SK-N-SH (cell line): ENCODE measurements around the gene BBX. TPM values are rescaled to one million over a fixed set of nuclear protein-coding genes. Genes with fewer than 3 reads are reported as not detected.

Experiments used
- CTCF ChIA-PET: fragments of 300-600, 350-600 bp; formaldehyde crosslinking; extraction: SDS; loops from one replicate; lab custom pipeline; 2021; lab: Yijun Ruan, JAX
- POLR2A ChIA-PET: fragments of 350-600 bp; sonication (Branson Sonifier 250); formaldehyde crosslinking; extraction: SDS; loops from one replicate; lab custom pipeline; 2020; ENCODE audit warnings: antibody characterized with exemption, inconsistent platforms; lab: Yijun Ruan, JAX
- DNase-seq: peaks from one replicate; pipeline ENCODE4 v3.0.0; 2012
- H2AFZ ChIP-seq: fragments of 200-600 bp; sonication (generic); 2 replicates; pipeline ENCODE4 v1.8.1; 2016; ENCODE audit warnings: antibody characterized with exemption, mild to moderate bottlenecking, low read depth
- H3F3A ChIP-seq: fragments of 200-600 bp; sonication (generic); replicated peaks from 2 replicates; pipeline ENCODE3; 2016; ENCODE audit warnings: antibody characterized with exemption, mild to moderate bottlenecking; ENCODE audit not compliant: insufficient read depth
- H3K27ac ChIP-seq, 2 experiments: fragments of 200-500 bp in 1 of 2; fragments of 200-600 bp in 1 of 2; sonication (Bioruptor generic) in 1 of 2; sonication (generic), shearing (Covaris generic) in 1 of 2; 2 replicates each; pipeline versions ENCODE4 v1.5.1 to v1.6.1; 2014 to 2016; ENCODE audit warnings: low read depth in 2 of 2, inconsistent platforms in 1 of 2, low read length in 1 of 2, mild to moderate bottlenecking in 1 of 2, mixed read lengths in 1 of 2
- H3K27me3 ChIP-seq: fragments of 200-600 bp; sonication (generic), shearing (Covaris generic); 2 replicates; pipeline ENCODE4 v1.6.1; 2016; ENCODE audit warnings: mixed run types; ENCODE audit not compliant: insufficient read depth
- H3K36me3 ChIP-seq, 2 experiments: fragments of 200-500 bp in 1 of 2; fragments of 200-600 bp in 1 of 2; sonication (Bioruptor generic) in 1 of 2; sonication (generic) in 1 of 2; replicated peaks in 1 of 2; 2 replicates each; pipeline versions ENCODE3 to v1.5.1; 2014 to 2016; ENCODE audit warnings: low read length in 1 of 2, mild to moderate bottlenecking in 1 of 2; ENCODE audit not compliant: insufficient read depth in 2 of 2, control insufficient read depth in 1 of 2
- H3K4me1 ChIP-seq, 2 experiments: fragments of 200-500 bp in 1 of 2; fragments of 200-600 bp in 1 of 2; sonication (Bioruptor generic) in 1 of 2; sonication (generic), shearing (Covaris generic) in 1 of 2; 2 replicates each; pipeline versions ENCODE4 v1.5.1 to v1.6.1; 2014 to 2016; ENCODE audit warnings: low read depth in 1 of 2, low read length in 1 of 2, mixed run types in 1 of 2; ENCODE audit not compliant: insufficient read depth in 2 of 2, control insufficient read depth in 1 of 2
- H3K4me2 ChIP-seq: fragments of 200-600 bp; sonication (generic), shearing (Covaris generic); 2 replicates; pipeline ENCODE4 v1.6.1; 2017; ENCODE audit warnings: mixed run types
- H3K4me3 ChIP-seq, 2 experiments: fragments of 200-500 bp in 1 of 2; fragments of 200-600 bp in 1 of 2; sonication (Bioruptor generic) in 1 of 2; sonication (generic), shearing (Covaris generic) in 1 of 2; 2 replicates each; pipeline versions ENCODE4 v1.5.1 to v1.8.1; 2014 to 2016; ENCODE audit warnings: low read depth in 2 of 2, inconsistent platforms in 1 of 2, low read length in 1 of 2, mild to moderate bottlenecking in 1 of 2, mixed read lengths in 1 of 2, moderate library complexity in 1 of 2
- H3K79me2 ChIP-seq: fragments of 200-600 bp; sonication (generic); 2 replicates; pipeline ENCODE4 v1.8.1; 2017; ENCODE audit warnings: mild to moderate bottlenecking; ENCODE audit not compliant: insufficient read depth
- H3K9ac ChIP-seq: fragments of 200-600 bp; sonication (generic); 2 replicates; pipeline ENCODE4 v1.6.1; 2017; ENCODE audit warnings: mixed run types
- H3K9me2 ChIP-seq: fragments of 200-600 bp; sonication (generic); 2 replicates; pipeline ENCODE4 v1.6.1; 2017; ENCODE audit warnings: mixed run types
- H3K9me3 ChIP-seq: fragments of 200-600 bp; sonication (generic); 2 replicates; pipeline ENCODE4 v1.6.1; 2017; ENCODE audit warnings: mixed run types, mild to moderate bottlenecking, moderate library complexity
- H4K20me1 ChIP-seq: fragments of 200-600 bp; sonication (generic); 2 replicates; pipeline ENCODE4 v1.6.1; 2017; ENCODE audit warnings: mild to moderate bottlenecking, mixed run types; ENCODE audit not compliant: insufficient read depth
- ELF1 ChIP-seq: IDR thresholded peaks from 2 replicates; pipeline ENCODE4 v1.4.0; 2012
- FOSL2 ChIP-seq: IDR thresholded peaks from 2 replicates; pipeline ENCODE4 v1.4.0; 2012; ENCODE audit warnings: low read depth, mild to moderate bottlenecking, moderate library complexity, borderline replicate concordance
- FOXM1 ChIP-seq: IDR thresholded peaks from 2 replicates; pipeline ENCODE4 v1.4.0; 2012; ENCODE audit warnings: low read depth, mild to moderate bottlenecking
- GABPA ChIP-seq: IDR thresholded peaks from 2 replicates; pipeline ENCODE4 v1.4.0; 2012; ENCODE audit warnings: low read depth, mild to moderate bottlenecking
- JUND ChIP-seq: IDR thresholded peaks from 2 replicates; pipeline ENCODE4 v1.4.0; 2012
- MEF2A ChIP-seq: IDR thresholded peaks from 2 replicates; pipeline ENCODE4 v1.4.0; 2012; ENCODE audit warnings: low read depth, borderline replicate concordance
- MXI1 ChIP-seq: IDR thresholded peaks from 2 replicates; pipeline ENCODE4 v1.6.1; 2012; ENCODE audit warnings: mild to moderate bottlenecking, low read depth, low read length, improper control_type of control experiment
- NFIC ChIP-seq: IDR thresholded peaks from 2 replicates; pipeline ENCODE4 v1.4.0; 2012; ENCODE audit warnings: borderline replicate concordance
- NRF1 ChIP-seq: IDR thresholded peaks from 2 replicates; pipeline ENCODE4 v1.6.1; 2012; ENCODE audit warnings: low read depth, mild to moderate bottlenecking, low read length
- POLR2AphosphoS5 ChIP-seq: IDR thresholded peaks from 2 replicates; pipeline ENCODE4 v1.6.1; 2012; ENCODE audit warnings: low read depth, low read length
- RCOR1 ChIP-seq: fragments of 150-350 bp; IDR thresholded peaks from 2 replicates; pipeline ENCODE4 v1.6.1; 2017; ENCODE audit warnings: antibody characterized with exemption, low read length
- SIN3A ChIP-seq: IDR thresholded peaks from 2 replicates; pipeline ENCODE4 v1.6.1; 2012; ENCODE audit warnings: low read depth, mild to moderate bottlenecking, low read length, moderate library complexity, borderline replicate concordance
- SMC3 ChIP-seq: IDR thresholded peaks from 2 replicates; pipeline ENCODE4 v1.6.1; 2012; ENCODE audit warnings: low read depth, low read length, improper control_type of control experiment
- TEAD4 ChIP-seq: IDR thresholded peaks from 2 replicates; pipeline ENCODE4 v1.4.0; 2012; ENCODE audit warnings: mild to moderate bottlenecking, borderline replicate concordance; ENCODE audit not compliant: insufficient read depth
- YY1 ChIP-seq: IDR thresholded peaks from 2 replicates; pipeline ENCODE4 v1.4.0; 2012; ENCODE audit warnings: low read depth, mild to moderate bottlenecking
- WGBS: methylation state at CpG from one replicate; pipeline ENCODE4 v1.1.6; 2017; ENCODE audit warnings: low lambda C conversion rate; 5-methylcytosine and 5-hydroxymethylcytosine counted together
- polyA plus RNA-seq, 3 experiments: library from polyadenylated mRNA; depleted of rRNA; stranded (reverse); fragments of >200 nt; gene quantifications; 2 replicates each; pipeline ENCODE4 v1.2.3, GENCODE V29; 2012
- TF ChIP-seq, protein P1 (sequence below): IDR thresholded peaks from 2 replicates; pipeline ENCODE4 v1.6.1; 2012; ENCODE audit warnings: mild to moderate bottlenecking, low read depth, low read length, moderate library complexity
- TF ChIP-seq, protein P2 (sequence below): fragments of 150-350 bp; IDR thresholded peaks from 2 replicates; pipeline ENCODE4 v1.6.1; 2016; ENCODE audit warnings: mild to moderate bottlenecking, low read depth, low read length
- TF ChIP-seq, protein P3 (sequence below): fragments of 150-350 bp; IDR thresholded peaks from 2 replicates; pipeline ENCODE4 v1.6.1; 2017; ENCODE audit warnings: antibody characterized with exemption, low read length, low read depth, borderline replicate concordance

BBX gene
- polyA plus RNA-seq, 1 of the 3 experiments (the other 2 are of a cell fraction): 14.2 TPM

DNA sequence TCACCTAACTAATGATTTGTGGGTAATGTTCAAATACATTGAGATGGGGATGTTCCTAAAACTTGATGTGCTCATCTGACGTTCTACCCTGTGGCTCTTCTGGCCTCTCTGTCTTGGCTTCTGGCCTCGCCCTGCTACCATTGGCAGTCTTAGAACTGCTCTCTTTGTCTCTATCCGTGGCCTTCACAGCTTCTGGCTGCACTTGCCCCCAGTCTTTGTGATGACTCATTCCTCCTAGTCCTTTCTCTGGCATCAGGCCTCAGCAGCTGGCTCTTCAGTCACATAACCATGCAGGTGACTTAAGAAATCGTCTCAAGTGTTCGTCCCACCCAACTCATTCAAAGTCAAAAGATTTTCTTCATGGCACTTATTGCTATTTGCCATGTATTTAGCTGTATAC is 188.1 kb downstream of the BBX start:
- H2AFZ ChIP-seq: no peak overlapping the region
- POLR2A ChIA-PET: no interaction called here
- H3F3A ChIP-seq: no peaks in the 10 kb centered on the region
- no peaks in the 10 kb centered on the region for H4K20me1 ChIP-seq
- H3K27ac ChIP-seq: no peak overlapping the region
- no peaks in the 10 kb centered on the region for H3K27me3 ChIP-seq
- no peak for TF ChIP-seq YY1
- TF ChIP-seq FOSL2: peak; percentile 30; the same call in 1 of the 2 replicates
- 0 out of 2 replicates have a peak, but pooled peaks have one; percentile 9 for TF ChIP-seq JUND
- TF ChIP-seq TEAD4: no peak
- H3K4me1 ChIP-seq: no peaks in the 10 kb centered on the region
- H3K4me2 ChIP-seq: no peak overlapping the region
- no peaks in the 10 kb centered on the region for H3K9me3 ChIP-seq
- H3K9me2 ChIP-seq: no peaks in the 10 kb centered on the region
- CTCF ChIA-PET: interaction anchor here (1.0 kb wide), 1 partner anchor 34 kb away, joined by 5 read pairs; no protein-coding TSS in a partner anchor
- H3K9ac ChIP-seq: no peak overlapping the region
- no peak overlapping the region for H3K4me3 ChIP-seq
- peaks cover 0 to 16% of the 10 kb centered on the region in 2 experiments for H3K36me3 ChIP-seq
- 85% methylated on average over 5 of the region's 5 CpGs for WGBS
- DNase-seq: no peak
- no peaks in the 10 kb centered on the region for H3K79me2 ChIP-seq

DNA sequence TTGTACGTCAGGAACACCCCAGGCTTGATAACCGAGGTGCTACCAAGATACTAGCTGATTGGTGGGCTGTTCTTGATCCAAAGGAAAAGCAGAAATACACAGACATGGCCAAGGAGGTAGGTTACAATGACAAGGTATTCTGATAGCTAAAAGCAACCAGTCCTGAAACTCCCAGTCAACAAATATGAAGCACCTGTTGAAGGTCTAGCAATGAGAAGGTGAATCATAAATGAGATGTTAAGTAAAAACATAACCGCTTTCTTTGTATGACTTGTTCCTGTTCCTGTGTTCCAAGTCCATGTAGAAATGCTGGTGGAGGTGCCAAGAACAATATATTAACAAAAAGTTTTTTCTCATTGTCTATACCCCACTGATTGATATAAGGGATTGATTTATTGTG is 194.0 kb downstream of the BBX start:
- H3K79me2 ChIP-seq: no peaks in the 10 kb centered on the region
- H3K27ac ChIP-seq: no peak overlapping the region
- TF ChIP-seq NFIC (no peak), RCOR1 (no peak)
- H3F3A ChIP-seq: no peaks in the 10 kb centered on the region
- no peak overlapping the region for H3K4me3 ChIP-seq
- H3K9me2 ChIP-seq: no peaks in the 10 kb centered on the region
- H3K9me3 ChIP-seq: no peaks in the 10 kb centered on the region
- H3K4me1 ChIP-seq: no peaks in the 10 kb centered on the region; a peak in 1 of 4 replicates
- DNase-seq: no peak
- H3K4me2 ChIP-seq: no peak overlapping the region
- no peak overlapping the region for H2AFZ ChIP-seq
- 94% methylated on average over 3 of the region's 3 CpGs for WGBS
- ChIA-PET POLR2A (interaction anchor here (0.6 kb wide), 1 partner anchor 15 kb away, joined by 3 read pairs; no protein-coding TSS in a partner anchor), CTCF (interaction anchor here (1.1 to 1.4 kb wide), 3 partner anchors 25 to 39 kb away, joined by 3 to 5 read pairs (median 3); no protein-coding TSS in a partner anchor)
- no peaks in the 10 kb centered on the region for H4K20me1 ChIP-seq
- no peak overlapping the region for H3K9ac ChIP-seq
- no peaks in the 10 kb centered on the region for H3K27me3 ChIP-seq
- H3K36me3 ChIP-seq: peaks cover 6 to 15% of the 10 kb centered on the region in 2 experiments

DNA sequence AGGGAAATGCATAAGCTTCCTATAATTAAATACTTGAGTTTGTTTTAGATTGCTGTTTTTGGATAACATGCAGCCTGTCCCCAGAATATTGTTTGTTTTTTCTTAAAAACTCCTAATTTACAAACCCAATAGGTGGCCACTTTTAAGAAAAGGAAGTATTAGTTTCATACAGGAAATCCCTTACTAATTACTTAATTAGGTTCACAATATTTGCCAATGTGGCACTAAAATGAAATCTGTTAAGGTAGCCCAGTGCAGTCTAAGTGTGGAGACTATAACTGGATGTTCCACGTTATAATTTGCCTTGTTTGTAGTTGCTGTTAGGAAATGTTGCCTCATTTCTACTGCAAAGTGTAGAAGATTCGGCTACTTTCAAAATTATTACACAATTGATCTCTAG is 195.8 kb downstream of the BBX start:
- no peak for DNase-seq
- POLR2A ChIA-PET: no interaction called here
- H2AFZ ChIP-seq: no peak overlapping the region
- H3K9me2 ChIP-seq: no peaks in the 10 kb centered on the region
- no peak overlapping the region for H3K4me3 ChIP-seq
- no peaks in the 10 kb centered on the region for H3F3A ChIP-seq
- no peak for TF ChIP-seq POLR2AphosphoS5
- TF ChIP-seq NRF1: no peak
- no peak for TF ChIP-seq MXI1
- no peak for TF ChIP-seq SMC3
- TF ChIP-seq, protein P1, sequence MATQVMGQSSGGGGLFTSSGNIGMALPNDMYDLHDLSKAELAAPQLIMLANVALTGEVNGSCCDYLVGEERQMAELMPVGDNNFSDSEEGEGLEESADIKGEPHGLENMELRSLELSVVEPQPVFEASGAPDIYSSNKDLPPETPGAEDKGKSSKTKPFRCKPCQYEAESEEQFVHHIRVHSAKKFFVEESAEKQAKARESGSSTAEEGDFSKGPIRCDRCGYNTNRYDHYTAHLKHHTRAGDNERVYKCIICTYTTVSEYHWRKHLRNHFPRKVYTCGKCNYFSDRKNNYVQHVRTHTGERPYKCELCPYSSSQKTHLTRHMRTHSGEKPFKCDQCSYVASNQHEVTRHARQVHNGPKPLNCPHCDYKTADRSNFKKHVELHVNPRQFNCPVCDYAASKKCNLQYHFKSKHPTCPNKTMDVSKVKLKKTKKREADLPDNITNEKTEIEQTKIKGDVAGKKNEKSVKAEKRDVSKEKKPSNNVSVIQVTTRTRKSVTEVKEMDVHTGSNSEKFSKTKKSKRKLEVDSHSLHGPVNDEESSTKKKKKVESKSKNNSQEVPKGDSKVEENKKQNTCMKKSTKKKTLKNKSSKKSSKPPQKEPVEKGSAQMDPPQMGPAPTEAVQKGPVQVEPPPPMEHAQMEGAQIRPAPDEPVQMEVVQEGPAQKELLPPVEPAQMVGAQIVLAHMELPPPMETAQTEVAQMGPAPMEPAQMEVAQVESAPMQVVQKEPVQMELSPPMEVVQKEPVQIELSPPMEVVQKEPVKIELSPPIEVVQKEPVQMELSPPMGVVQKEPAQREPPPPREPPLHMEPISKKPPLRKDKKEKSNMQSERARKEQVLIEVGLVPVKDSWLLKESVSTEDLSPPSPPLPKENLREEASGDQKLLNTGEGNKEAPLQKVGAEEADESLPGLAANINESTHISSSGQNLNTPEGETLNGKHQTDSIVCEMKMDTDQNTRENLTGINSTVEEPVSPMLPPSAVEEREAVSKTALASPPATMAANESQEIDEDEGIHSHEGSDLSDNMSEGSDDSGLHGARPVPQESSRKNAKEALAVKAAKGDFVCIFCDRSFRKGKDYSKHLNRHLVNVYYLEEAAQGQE: no peak
- TF ChIP-seq MEF2A: no peak
- TF ChIP-seq ELF1: no peak
- TF ChIP-seq, protein P2, sequence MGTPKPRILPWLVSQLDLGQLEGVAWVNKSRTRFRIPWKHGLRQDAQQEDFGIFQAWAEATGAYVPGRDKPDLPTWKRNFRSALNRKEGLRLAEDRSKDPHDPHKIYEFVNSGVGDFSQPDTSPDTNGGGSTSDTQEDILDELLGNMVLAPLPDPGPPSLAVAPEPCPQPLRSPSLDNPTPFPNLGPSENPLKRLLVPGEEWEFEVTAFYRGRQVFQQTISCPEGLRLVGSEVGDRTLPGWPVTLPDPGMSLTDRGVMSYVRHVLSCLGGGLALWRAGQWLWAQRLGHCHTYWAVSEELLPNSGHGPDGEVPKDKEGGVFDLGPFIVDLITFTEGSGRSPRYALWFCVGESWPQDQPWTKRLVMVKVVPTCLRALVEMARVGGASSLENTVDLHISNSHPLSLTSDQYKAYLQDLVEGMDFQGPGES: no peak
- TF ChIP-seq RCOR1: no peak
- no peak for TF ChIP-seq YY1
- TF ChIP-seq SIN3A: no peak
- no peak for TF ChIP-seq GABPA
- TF ChIP-seq, protein P3, sequence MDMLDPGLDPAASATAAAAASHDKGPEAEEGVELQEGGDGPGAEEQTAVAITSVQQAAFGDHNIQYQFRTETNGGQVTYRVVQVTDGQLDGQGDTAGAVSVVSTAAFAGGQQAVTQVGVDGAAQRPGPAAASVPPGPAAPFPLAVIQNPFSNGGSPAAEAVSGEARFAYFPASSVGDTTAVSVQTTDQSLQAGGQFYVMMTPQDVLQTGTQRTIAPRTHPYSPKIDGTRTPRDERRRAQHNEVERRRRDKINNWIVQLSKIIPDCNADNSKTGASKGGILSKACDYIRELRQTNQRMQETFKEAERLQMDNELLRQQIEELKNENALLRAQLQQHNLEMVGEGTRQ: no peak
- no peak for TF ChIP-seq FOXM1
- TF ChIP-seq, all 33 proteins: peak for 0
- no peaks in the 10 kb centered on the region for H3K79me2 ChIP-seq
- WGBS: 95% methylated on average over 2 of the region's 2 CpGs
- no peaks in the 10 kb centered on the region for H3K27me3 ChIP-seq
- no peak overlapping the region for H3K4me2 ChIP-seq
- H3K4me1 ChIP-seq: no peaks in the 10 kb centered on the region; a peak in 1 of 4 replicates
- no peak overlapping the region for H3K9ac ChIP-seq
- no peaks in the 10 kb centered on the region for H4K20me1 ChIP-seq
- no peak overlapping the region for H3K27ac ChIP-seq
- H3K36me3 ChIP-seq: peaks cover 6 to 11% of the 10 kb centered on the region in 2 experiments
- CTCF ChIA-PET: interaction anchor here (0.5 to 0.6 kb wide), 2 partner anchors 28 to 477 kb away, joined by 3 read pairs; no protein-coding TSS in a partner anchor
- H3K9me3 ChIP-seq: no peaks in the 10 kb centered on the region
